Mucosa of descending colon (tissue), 3 donors: Measurements from ENCODE around the gene ACTL6B. TPM values are rescaled to one million over a fixed set of nuclear protein-coding genes. Genes with fewer than 3 reads are reported as not detected.
A peak's percentile ranks its signal among the peaks of the same experiment; 100 is the strongest.

Experiments used
- ATAC-seq: fragments of 200-7000 bp; cut with Tn5 transposase; one replicate; pipeline ENCODE4 v1.9.1; 2020; ENCODE audit warnings: mild to moderate bottlenecking, moderate library complexity
- DNase-seq, 3 donors: peaks; one replicate each; pipeline ENCODE4 v3.0.0-alpha.2; 2020
- H3K36me3 ChIP-seq: fragments of 200-600 bp; one replicate; pipeline ENCODE4 v1.8.0; 2021; ENCODE audit warnings: low read depth, mild to moderate bottlenecking
- H3K4me1 ChIP-seq: fragments of 200-600 bp; one replicate; pipeline ENCODE4 v1.8.0; 2021; ENCODE audit warnings: low read depth, mild to moderate bottlenecking
- H3K4me3 ChIP-seq: fragments of 200-600 bp; one replicate; pipeline ENCODE4 v1.8.0; 2021; ENCODE audit warnings: mild to moderate bottlenecking
- H3K9me3 ChIP-seq: fragments of 200-600 bp; one replicate; pipeline ENCODE4 v1.8.0; 2021; ENCODE audit warnings: mild to moderate bottlenecking
- CTCF ChIP-seq: fragments of 200-600 bp; IDR thresholded peaks from one replicate; pipeline ENCODE4 v1.8.0; 2022; ENCODE audit warnings: antibody characterized with exemption, mild to moderate bottlenecking
- intact Hi-C, 2 donors: fragments of 100-400 bp; cut with DNase I in 1 of 2; cut with micrococcal nuclease in 1 of 2; formaldehyde crosslinking; loops; one replicate each; pipeline versions ENCODE4 v1.11.0 to v1.11.1; 2022; cut with DNase I, micrococcal nuclease
- total RNA-seq, 3 donors: library from RNA; stranded (reverse); fragmentation: NEBNext Ultra II Directional in 2 of 3; extraction: Animal tissue kit (Norgen Biotek cat#: 25700) in 2 of 3; gene quantifications; one replicate each; pipeline versions ENCODE4 v1.2.1 to v1.2.4, GENCODE V29; 2021 to 2023
- donor health status: DM: no; HTN: no; CAD: no; lungs with moderate emphysema.
- donor health status: DM: no; HTN: no; CAD: no.
- donor health status: DM: no; HTN: yes; CAD: no.

Gene ACTL6B
- total RNA-seq, 3 donors from 2014 or later, result 1.2 TPM; not detected in 2

- Histone ChIP-seq H3K4me1 (peaks cover 7% of the 10 kb centered on the region), H3K4me3 (no peak overlapping the region), H3K36me3 (no peaks in the 10 kb centered on the region), H3K9me3 (no peaks in the 10 kb centered on the region)
- ATAC-seq (no peak), DNase-seq (no peak)
- intact Hi-C loops, result no loop called here
- no peak for TF ChIP-seq CTCF
These were observed 46.3 kb downstream of the ACTL6B start for GRCh38 chr7:100609958-100610357.

- Histone ChIP-seq H3K4me3 (no peak overlapping the region), H3K4me1 (peaks cover 19% of the 10 kb centered on the region), H3K9me3 (no peaks in the 10 kb centered on the region), H3K36me3 (no peaks in the 10 kb centered on the region)
- no peak for ATAC-seq
- no peak for TF ChIP-seq CTCF
- intact Hi-C loops, result no loop called here
- DNase-seq, result no peak
These were observed 49.1 kb downstream of the ACTL6B start for GRCh38 chr7:100607111-100607510.

GRCh38 chr7:100606313-100606712 is 49.9 kb downstream of the ACTL6B start:
- Histone ChIP-seq H3K9me3 (no peaks in the 10 kb centered on the region), H3K36me3 (no peaks in the 10 kb centered on the region), H3K4me1 (peaks cover 19% of the 10 kb centered on the region), H3K4me3 (no peak overlapping the region)
- ATAC-seq (no peak), DNase-seq (no peak)
- intact Hi-C loops, result no loop called here
- TF ChIP-seq CTCF, result no peak

- peak; percentile 39 for ATAC-seq
- no peaks in the 10 kb centered on the region for H3K9me3 ChIP-seq
- no peak for TF ChIP-seq CTCF
These were observed 51.0 kb downstream of the ACTL6B start for GRCh38 chr7:100604976-100605911.

GRCh38 chr7:100604028-100604975 is 51.9 kb downstream of the ACTL6B start:
- peak; percentile 30 for TF ChIP-seq CTCF

More at GRCh38 chr7:100604976-100605911, 51.0 kb downstream of the ACTL6B start:
- no peaks in the 10 kb centered on the region for H3K36me3 ChIP-seq
- peak; percentile 58 to 80 (median 79) for DNase-seq
- H3K4me1 ChIP-seq, result peaks cover 19% of the 10 kb centered on the region
- intact Hi-C loops, result no loop called here
- H3K4me3 ChIP-seq, result peak overlapping the region; percentile 32

More at GRCh38 chr7:100604028-100604975, 51.9 kb downstream of the ACTL6B start:
- peaks cover 19% of the 10 kb centered on the region for H3K4me1 ChIP-seq
- peak overlapping the region; percentile 32 for H3K4me3 ChIP-seq
- no peaks in the 10 kb centered on the region for H3K9me3 ChIP-seq
- no peaks in the 10 kb centered on the region for H3K36me3 ChIP-seq
- ATAC-seq (peak; percentile 81), DNase-seq (peak; percentile 75 to 92 (median 84))
- intact Hi-C loops, result no loop called here
